ENCODE results near the gene EFR3B. TPM values are rescaled to one million over a fixed set of nuclear protein-coding genes. Genes with fewer than 3 reads are reported as not detected.

Gene EFR3B
- total RNA-seq, 1 experiment from 2014 or later = 7.0 TPM

DNA sequence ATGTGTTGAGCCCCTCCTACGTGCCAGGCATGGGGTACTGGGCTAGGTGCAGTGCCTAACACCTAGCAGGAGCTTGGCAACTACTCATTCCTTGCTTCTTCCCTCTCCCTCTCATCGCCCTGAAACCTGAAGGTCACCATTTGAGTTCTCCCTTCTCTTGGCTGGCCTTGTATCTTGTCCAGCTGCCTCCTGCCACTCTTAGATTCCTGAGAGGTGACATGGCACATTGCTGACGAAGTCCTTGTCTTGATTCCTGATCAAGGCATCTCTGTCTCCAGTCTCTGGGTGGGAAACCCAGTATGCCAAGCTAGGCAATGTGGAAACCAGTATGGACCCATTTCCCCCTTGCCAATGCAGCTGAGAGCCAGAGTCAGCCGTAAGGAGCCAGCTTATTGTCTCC lies 9.0 kb upstream of the EFR3B start:
- H3K18ac ChIP-seq (ENCODE audit: insufficient read length, low read depth, low read length) = no peak overlapping the region
- no peak overlapping the region for H3K27ac ChIP-seq (ENCODE audit: insufficient read length, low read depth, low read length)
- DNase-seq = no peak
- no peak overlapping the region for H2AK5ac ChIP-seq (ENCODE audit: insufficient read length, low read length)
- H3K4ac ChIP-seq (ENCODE audit: low read depth, low read length) = no peak overlapping the region
- no peaks in the 10 kb centered on the region for H3K79me1 ChIP-seq (ENCODE audit: insufficient read depth, low read depth, low read length, poor library complexity, severe bottlenecking)
- H3K79me2 ChIP-seq (ENCODE audit: insufficient read depth, low read length) = no peaks in the 10 kb centered on the region
- H3K23ac ChIP-seq (ENCODE audit: insufficient read length, low read depth, low read length) = no peak overlapping the region
- H2BK5ac ChIP-seq (ENCODE audit: insufficient read length, low read length) = no peak overlapping the region
- Mint-ChIP-seq H3K27ac (no peak overlapping the region), H3K36me3 (ENCODE audit: insufficient read depth in 1 of 3, low read depth in 3 of 3) (no peaks in the 10 kb centered on the region), H3K27me3 (ENCODE audit: low read depth) (peaks cover 26% of the 10 kb centered on the region), H3K4me1 (peaks cover 3 to 7% of the 10 kb centered on the region in 2 experiments; a peak in 2 of 4 replicates), H3K4me3 (no peak overlapping the region), H3K9me3 (peaks cover 0 to 3% of the 10 kb centered on the region in 2 experiments; a peak in 1 of 5 replicates)
- H3K9ac ChIP-seq (ENCODE audit: extremely low read depth, insufficient read length, low read length) = no peak overlapping the region
- H3T11ph ChIP-seq (ENCODE audit: low read length) = no peak overlapping the region
- no peak overlapping the region for H4K8ac ChIP-seq (replicated peaks; ENCODE audit: insufficient read length, low read depth, low read length)
- no peaks in the 10 kb centered on the region for H3K23me2 ChIP-seq (ENCODE audit: insufficient read length, low read depth, low read length, poor library complexity, severe bottlenecking)
- TF ChIP-seq, protein P1, sequence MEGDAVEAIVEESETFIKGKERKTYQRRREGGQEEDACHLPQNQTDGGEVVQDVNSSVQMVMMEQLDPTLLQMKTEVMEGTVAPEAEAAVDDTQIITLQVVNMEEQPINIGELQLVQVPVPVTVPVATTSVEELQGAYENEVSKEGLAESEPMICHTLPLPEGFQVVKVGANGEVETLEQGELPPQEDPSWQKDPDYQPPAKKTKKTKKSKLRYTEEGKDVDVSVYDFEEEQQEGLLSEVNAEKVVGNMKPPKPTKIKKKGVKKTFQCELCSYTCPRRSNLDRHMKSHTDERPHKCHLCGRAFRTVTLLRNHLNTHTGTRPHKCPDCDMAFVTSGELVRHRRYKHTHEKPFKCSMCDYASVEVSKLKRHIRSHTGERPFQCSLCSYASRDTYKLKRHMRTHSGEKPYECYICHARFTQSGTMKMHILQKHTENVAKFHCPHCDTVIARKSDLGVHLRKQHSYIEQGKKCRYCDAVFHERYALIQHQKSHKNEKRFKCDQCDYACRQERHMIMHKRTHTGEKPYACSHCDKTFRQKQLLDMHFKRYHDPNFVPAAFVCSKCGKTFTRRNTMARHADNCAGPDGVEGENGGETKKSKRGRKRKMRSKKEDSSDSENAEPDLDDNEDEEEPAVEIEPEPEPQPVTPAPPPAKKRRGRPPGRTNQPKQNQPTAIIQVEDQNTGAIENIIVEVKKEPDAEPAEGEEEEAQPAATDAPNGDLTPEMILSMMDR (conservative IDR thresholded peaks at IDR 0.05) = no peak
- H3K9me3 ChIP-seq (ENCODE audit: control insufficient read depth, low read depth, low read length) = no peaks in the 10 kb centered on the region
- no peak overlapping the region for H3K14ac ChIP-seq (ENCODE audit: insufficient read depth, low read length)
- no peak overlapping the region for H2BK15ac ChIP-seq (ENCODE audit: low read depth, low read length)
- no peak overlapping the region for H2BK20ac ChIP-seq (ENCODE audit: low read depth, low read length, poor library complexity, severe bottlenecking)
- H4K20me1 ChIP-seq (ENCODE audit: control insufficient read depth, insufficient read depth, insufficient read length) = no peaks in the 10 kb centered on the region
- no peak overlapping the region for H2BK120ac ChIP-seq (ENCODE audit: low read depth, low read length, poor library complexity, severe bottlenecking)
- no peak overlapping the region for H2AFZ ChIP-seq (ENCODE audit: low read length)
- H4K91ac ChIP-seq (ENCODE audit: insufficient read length, low read depth, low read length) = no peak overlapping the region
- no peak overlapping the region for H2BK12ac ChIP-seq (ENCODE audit: insufficient read length, low read depth, low read length)
- no peak overlapping the region for H3K4me2 ChIP-seq (ENCODE audit: insufficient read depth, insufficient read length, low read length)
- no peaks in the 10 kb centered on the region for H3K27me3 ChIP-seq (ENCODE audit: insufficient read depth, low read length)
- no peak overlapping the region for H3K56ac ChIP-seq (ENCODE audit: insufficient read length, low read depth, low read length)
- no peak overlapping the region for H4K5ac ChIP-seq (ENCODE audit: insufficient read length, low read depth, low read length)
- no peaks in the 10 kb centered on the region for H3K4me1 ChIP-seq (ENCODE audit: insufficient read depth, low read length)
- no CpG with 5 or more reads among the region's 4 CpGs for WGBS (ENCODE audit: extremely low coverage, insufficient read length, low lambda C conversion rate)
